Smooth muscle cell (in vitro differentiated cells): ENCODE measurements around the gene TAAR8. TPM values are rescaled to one million over a fixed set of nuclear protein-coding genes. Genes with fewer than 3 reads are reported as not detected.

Experiments
- DNase-seq: peaks from one replicate; lab custom pipeline; 2025; ENCODE audit not compliant: unreplicated experiment; lab: John Stamatoyannopoulos, UW
- H2AFZ ChIP-seq: fragments of 200-600 bp; sonication (generic); 2 replicates; pipeline ENCODE4 v1.6.0; 2016; ENCODE audit warnings: antibody characterized with exemption, low read depth, mild to moderate bottlenecking
- H3F3A ChIP-seq: fragments of 200-600 bp; sonication (generic); 2 replicates; pipeline ENCODE4 v1.6.0; 2017; ENCODE audit warnings: antibody characterized with exemption, low read depth
- H3K27ac ChIP-seq: fragments of 200-600 bp; sonication (generic); 2 replicates; pipeline ENCODE4 v1.5.1; 2016; ENCODE audit warnings: low read depth, mild to moderate bottlenecking
- H3K27me3 ChIP-seq: fragments of 200-600 bp; sonication (generic); 2 replicates; pipeline ENCODE4 v1.6.1; 2016; ENCODE audit warnings: low read depth, mild to moderate bottlenecking
- H3K36me3 ChIP-seq: fragments of 200-600 bp; sonication (generic); 2 replicates; pipeline ENCODE4 v1.5.1; 2016; ENCODE audit warnings: low read depth
- H3K4me1 ChIP-seq: fragments of 200-600 bp; sonication (generic); 2 replicates; pipeline ENCODE4 v1.5.1; 2016; ENCODE audit warnings: low read depth
- H3K4me2 ChIP-seq: fragments of 200-600 bp; sonication (generic); 2 replicates; pipeline ENCODE4 v1.6.0; 2016; ENCODE audit warnings: mild to moderate bottlenecking
- H3K4me3 ChIP-seq: fragments of 200-600 bp; sonication (generic); 2 replicates; pipeline ENCODE4 v1.5.1; 2016; ENCODE audit warnings: mild to moderate bottlenecking
- H3K79me2 ChIP-seq: fragments of 200-600 bp; sonication (generic); 2 replicates; pipeline ENCODE4 v1.6.0; 2016; ENCODE audit warnings: low read depth, mild to moderate bottlenecking
- H3K9ac ChIP-seq: fragments of 200-600 bp; sonication (generic); 2 replicates; pipeline ENCODE4 v1.6.0; 2016; ENCODE audit warnings: low read depth
- H3K9me3 ChIP-seq: fragments of 200-600 bp; sonication (generic); replicated peaks from 2 replicates; pipeline ENCODE4 v1.5.1; 2016; ENCODE audit warnings: low read depth
- H4K20me1 ChIP-seq: fragments of 200-600 bp; sonication (generic); 2 replicates; pipeline ENCODE4 v1.6.0; 2016; ENCODE audit warnings: low read depth
- CTCF ChIP-seq: fragments of 200-600 bp; sonication (generic); IDR thresholded peaks from 2 replicates; pipeline ENCODE4 v1.5.1; 2017; ENCODE audit warnings: borderline replicate concordance, mild to moderate bottlenecking, antibody characterized with exemption; ENCODE audit not compliant: insufficient read depth, poor library complexity, severe bottlenecking
- WGBS: methylation state at CpG from one replicate; pipeline ENCODE4 v1.1.7; 2016; ENCODE audit warnings: low lambda C conversion rate; 5-methylcytosine and 5-hydroxymethylcytosine counted together
- polyA plus RNA-seq: library from polyadenylated mRNA; unstranded; fragments of >200 nt; fragmentation: Nextera tagmentation; extraction: Ambion mirVana; gene quantifications from 2 replicates; pipeline ENCODE4 v1.2.1, GENCODE V29; 2016
- total RNA-seq: library from RNA; depleted of rRNA; stranded (reverse); fragments of >200 nt; gene quantifications from 2 replicates; pipeline ENCODE4 v1.2.3, GENCODE V29; 2014

TAAR8 gene
- total and polyA plus RNA-seq, 2 experiments from 2014 or later, result not detected

GRCh38 chr6:132512638-132513632, 39.5 kb upstream of the TAAR8 start, which contains the start of gene STX7:
STX7 (minus strand) TSS chr6:132513116; CDS start chr6:132503530, 9,586 bp downstream.
- H2AFZ ChIP-seq, result peak within 1 kb of the TSS; percentile 84
- no peaks in the 10 kb centered on the region for H3K9me3 ChIP-seq
- DNase-seq, result peak; percentile 71
- H3K4me1 ChIP-seq, result peaks cover 12% of the 10 kb centered on the region
- H3K9ac ChIP-seq, result peak within 1 kb of the TSS; percentile 41
- H3F3A ChIP-seq, result no peaks in the 10 kb centered on the region
- peaks cover 19% of the 10 kb centered on the region for H3K27me3 ChIP-seq
- TF ChIP-seq CTCF, result no peak
- H4K20me1 ChIP-seq, result peaks cover 38% of the 10 kb centered on the region
- peak within 1 kb of the TSS; percentile 84 for H3K4me2 ChIP-seq
- H3K27ac ChIP-seq, result peak within 1 kb of the TSS; percentile 10
- H3K4me3 ChIP-seq, result peak within 1 kb of the TSS; percentile 73
- 2% methylated on average over 67 of the region's 67 CpGs for WGBS
- H3K79me2 ChIP-seq, result peaks cover 45% of the 10 kb centered on the region
- no peaks in the 10 kb centered on the region for H3K36me3 ChIP-seq

- H3K9me3 ChIP-seq, result no peaks in the 10 kb centered on the region
- peaks cover 19% of the 10 kb centered on the region for H3K27me3 ChIP-seq
- no peaks in the 10 kb centered on the region for H3K36me3 ChIP-seq
- peaks cover 27% of the 10 kb centered on the region for H4K20me1 ChIP-seq
- H3K4me3 ChIP-seq, result peak overlapping the region; percentile 73
- no peak for TF ChIP-seq CTCF
- peak overlapping the region; percentile 84 for H2AFZ ChIP-seq
- DNase-seq, result no peak
- no peak overlapping the region for H3K27ac ChIP-seq
- peak overlapping the region; percentile 7 for H3K9ac ChIP-seq
- 76% methylated on average over 3 of the region's 3 CpGs for WGBS
- H3F3A ChIP-seq, result no peaks in the 10 kb centered on the region
- peaks cover 35% of the 10 kb centered on the region for H3K79me2 ChIP-seq
- peak overlapping the region; percentile 84 for H3K4me2 ChIP-seq
- peaks cover 12% of the 10 kb centered on the region for H3K4me1 ChIP-seq
Observed at GRCh38 chr6:132513831-132514545, 38.5 kb upstream of the TAAR8 start.

GRCh38 chr6:132515386-132515785, 37.1 kb upstream of the TAAR8 start:
- Histone ChIP-seq H3K36me3 (no peaks in the 10 kb centered on the region), H3K27me3 (peaks cover 19% of the 10 kb centered on the region), H3K9ac (no peak overlapping the region), H3K9me3 (no peaks in the 10 kb centered on the region), H3K27ac (no peak overlapping the region), H3F3A (no peaks in the 10 kb centered on the region), H3K79me2 (peaks cover 23% of the 10 kb centered on the region), H3K4me2 (no peak overlapping the region), H3K4me3 (no peak overlapping the region), H3K4me1 (peaks cover 12% of the 10 kb centered on the region), H2AFZ (no peak overlapping the region), H4K20me1 (peaks cover 18% of the 10 kb centered on the region)
- no peak for TF ChIP-seq CTCF
- no peak for DNase-seq
- whole genome bisulfite sequencing, result 66% methylated on average over 2 of the region's 2 CpGs
